OCI-LY3 (cell line): ENCODE measurements around the gene CNGB1.

Experiments used
- EZH2phosphoT487 ChIP-seq: fragments of 200-600 bp; shearing (Covaris generic); IDR thresholded peaks from 2 replicates; pipeline ENCODE4 v1.6.1; 2018; ENCODE audit warnings: antibody characterized with exemption, mixed run types, low read depth
- TF ChIP-seq, protein P1 (sequence below): fragments of 200-600, 300-600 bp; sonication (generic); IDR thresholded peaks from 2 replicates; pipeline ENCODE4 v1.5.1; 2014; ENCODE audit warnings: antibody characterized with exemption, low read length, low read depth

DNA sequence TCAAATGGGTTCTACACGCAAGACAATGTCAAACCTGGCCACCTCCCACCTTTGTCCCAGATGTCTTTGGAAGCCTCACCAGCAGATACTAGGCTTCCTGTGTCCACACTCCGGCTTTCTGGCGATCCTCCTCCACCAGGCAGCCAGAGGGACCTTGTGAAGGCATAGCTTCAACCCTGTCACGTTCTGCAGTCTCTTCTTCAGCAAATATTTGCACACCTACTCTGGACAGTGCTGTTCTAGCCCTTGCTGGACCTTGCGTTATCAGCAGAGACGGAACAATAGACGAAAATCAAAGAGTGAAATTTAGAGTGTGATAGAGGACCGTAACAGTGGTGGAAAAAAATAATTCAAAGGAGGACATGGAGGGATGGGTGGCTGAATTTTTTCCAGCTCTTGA is 130.1 kb downstream of the CNGB1 start:
- TF ChIP-seq, protein P1, sequence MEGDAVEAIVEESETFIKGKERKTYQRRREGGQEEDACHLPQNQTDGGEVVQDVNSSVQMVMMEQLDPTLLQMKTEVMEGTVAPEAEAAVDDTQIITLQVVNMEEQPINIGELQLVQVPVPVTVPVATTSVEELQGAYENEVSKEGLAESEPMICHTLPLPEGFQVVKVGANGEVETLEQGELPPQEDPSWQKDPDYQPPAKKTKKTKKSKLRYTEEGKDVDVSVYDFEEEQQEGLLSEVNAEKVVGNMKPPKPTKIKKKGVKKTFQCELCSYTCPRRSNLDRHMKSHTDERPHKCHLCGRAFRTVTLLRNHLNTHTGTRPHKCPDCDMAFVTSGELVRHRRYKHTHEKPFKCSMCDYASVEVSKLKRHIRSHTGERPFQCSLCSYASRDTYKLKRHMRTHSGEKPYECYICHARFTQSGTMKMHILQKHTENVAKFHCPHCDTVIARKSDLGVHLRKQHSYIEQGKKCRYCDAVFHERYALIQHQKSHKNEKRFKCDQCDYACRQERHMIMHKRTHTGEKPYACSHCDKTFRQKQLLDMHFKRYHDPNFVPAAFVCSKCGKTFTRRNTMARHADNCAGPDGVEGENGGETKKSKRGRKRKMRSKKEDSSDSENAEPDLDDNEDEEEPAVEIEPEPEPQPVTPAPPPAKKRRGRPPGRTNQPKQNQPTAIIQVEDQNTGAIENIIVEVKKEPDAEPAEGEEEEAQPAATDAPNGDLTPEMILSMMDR: no peak
- TF ChIP-seq EZH2phosphoT487: no peak
